Erythroblast (primary cell): ENCODE data around the gene NEDD8.

Source experiments
- GATA1 ChIP-seq: IDR thresholded peaks from 2 replicates; pipeline ENCODE4 v1.6.1; 2011; ENCODE audit warnings: low read depth, mild to moderate bottlenecking, control low read depth, low read length, moderate library complexity
- POLR2A ChIP-seq: IDR thresholded peaks from 2 replicates; pipeline ENCODE4 v1.6.1; 2011; ENCODE audit warnings: mild to moderate bottlenecking, low read length

DNA sequence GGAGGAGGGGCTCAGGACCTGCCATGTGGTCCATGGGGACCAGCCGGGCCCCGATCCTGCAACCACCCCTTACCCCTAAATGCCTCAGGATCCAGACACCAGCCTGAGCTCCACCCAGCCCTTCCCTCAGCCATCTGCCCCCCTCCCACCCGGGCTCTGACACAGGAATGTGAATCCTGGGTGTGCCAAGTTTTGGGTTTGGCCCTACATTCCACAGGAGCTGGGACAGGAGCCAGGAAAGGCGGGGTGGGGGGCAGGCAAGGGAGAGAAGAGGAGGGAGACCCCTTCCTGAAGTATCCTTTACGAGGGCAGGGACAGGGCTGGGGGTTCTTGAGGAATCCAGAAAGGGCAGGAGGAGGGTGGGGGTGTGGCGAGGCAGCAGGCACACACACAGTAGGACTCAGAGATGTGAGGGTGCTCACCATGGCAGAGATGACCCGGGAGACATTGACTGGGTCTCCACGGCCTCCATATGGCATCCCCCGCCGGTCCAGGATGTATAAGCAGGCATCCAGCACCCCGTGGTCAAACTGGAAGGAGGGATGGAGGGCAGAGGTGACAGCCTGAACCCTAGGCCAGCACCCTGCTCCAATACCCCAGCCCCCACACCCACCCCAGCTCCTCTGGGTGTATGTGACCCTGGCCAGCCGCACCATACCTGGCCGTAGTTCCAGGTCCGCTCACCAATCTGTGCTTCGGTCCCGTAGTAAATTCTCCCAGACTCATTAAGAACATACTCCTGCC is 27.3 kb upstream of the NEDD8 start:
- TF ChIP-seq POLR2A (no peak), GATA1 (no peak)
